C4-2B (cell line): ENCODE measurements around the gene TEX14.

Experiments
- H3K27ac ChIP-seq: fragments of 450-650 bp; 2 replicates; pipeline ENCODE4 v1.5.1; 2017
- CTCF ChIP-seq: fragments of 450-650 bp; conservative IDR thresholded peaks from 2 replicates; pipeline ENCODE4 v1.5.1; 2017; ENCODE audit warnings: mild to moderate bottlenecking
- ZFX ChIP-seq: fragments of 450-650 bp; IDR thresholded peaks from 2 replicates; pipeline ENCODE4 v1.6.1; 2017

TEX14 gene

GRCh38 chr17:58626905-58627304 is 64.9 kb downstream of the TEX14 start:
- no peak for TF ChIP-seq ZFX
- TF ChIP-seq CTCF, result no peak

GRCh38 chr17:58624751-58625150 is 67.1 kb downstream of the TEX14 start:
- no peak for TF ChIP-seq ZFX
- no peak overlapping the region for H3K27ac ChIP-seq

More at GRCh38 chr17:58626905-58627304, 64.9 kb downstream of the TEX14 start:
- no peak overlapping the region for H3K27ac ChIP-seq

GRCh38 chr17:58621174-58621573 is 70.7 kb downstream of the TEX14 start:
- no peak overlapping the region for H3K27ac ChIP-seq
- TF ChIP-seq CTCF (no peak), ZFX (no peak)

- TF ChIP-seq ZFX (no peak), CTCF (no peak)
- no peak overlapping the region for H3K27ac ChIP-seq
Observed at GRCh38 chr17:58618336-58618735, 73.5 kb downstream of the TEX14 start.

- no peak for TF ChIP-seq ZFX
- TF ChIP-seq CTCF, result no peak
- H3K27ac ChIP-seq, result no peak overlapping the region
Observed at GRCh38 chr17:58617563-58617962, 74.3 kb downstream of the TEX14 start.

GRCh38 chr17:58615768-58616659 is 75.8 kb downstream of the TEX14 start:
- H3K27ac ChIP-seq, result no peak overlapping the region
- no peak for TF ChIP-seq ZFX
- no peak for TF ChIP-seq CTCF

- TF ChIP-seq CTCF, result no peak
- no peak for TF ChIP-seq ZFX
- H3K27ac ChIP-seq, result no peak overlapping the region
Observed at GRCh38 chr17:58614859-58615459, 76.9 kb downstream of the TEX14 start.
